ENCODE results near the gene CKMT1B.

GRCh38 chr15:43547539-43547938, 46.3 kb upstream of the CKMT1B start:
- TF ChIP-seq CTCF (IDR thresholded peaks at IDR 0.05) (no peak), POLR2AphosphoS5 (IDR thresholded peaks at IDR 0.05; ENCODE audit: insufficient read depth in 1 of 2, low read depth in 1 of 2) (no peak)
